HL-60/S4 treated with retinoic acid at 250 ng/mL for 4 days and 3 days (cell line): Measurements from ENCODE around the gene LUZP2.

ENCODE experiments used
- in situ Hi-C: fragments of 300-500 bp; cut with MboI; formaldehyde crosslinking; loops from 2 replicates; pipeline ENCODE4 v1.7.0; 2022; ENCODE audit warnings: low sequenced_read_pairs

Gene LUZP2

DNA sequence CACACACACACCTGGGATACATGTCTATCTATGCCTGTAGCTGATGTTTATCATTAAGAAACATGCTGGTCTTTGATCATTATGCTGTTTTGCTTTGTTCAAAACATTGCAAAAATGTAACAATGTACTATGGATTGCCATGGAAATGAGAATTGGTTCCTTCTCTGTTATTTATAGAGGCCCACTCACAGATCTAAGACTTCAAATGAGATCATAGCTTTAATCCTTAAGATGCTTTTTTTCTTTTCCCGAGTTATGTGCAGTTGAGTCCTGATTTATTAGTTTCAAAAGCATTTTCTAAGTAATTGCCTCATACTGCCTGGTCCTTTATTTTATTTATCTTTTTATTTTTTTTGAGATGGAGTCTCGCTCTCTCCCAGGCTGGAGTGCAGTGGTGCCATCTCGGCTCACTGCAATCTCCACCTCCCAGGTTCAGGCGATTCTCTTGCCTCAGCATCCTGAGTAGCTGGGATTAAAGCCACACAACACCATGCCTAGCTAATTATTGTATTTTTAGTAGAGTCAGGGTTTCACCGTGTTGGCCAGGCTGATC lies 131.4 kb downstream of the LUZP2 start:
- in situ Hi-C loops: no loop called here

DNA sequence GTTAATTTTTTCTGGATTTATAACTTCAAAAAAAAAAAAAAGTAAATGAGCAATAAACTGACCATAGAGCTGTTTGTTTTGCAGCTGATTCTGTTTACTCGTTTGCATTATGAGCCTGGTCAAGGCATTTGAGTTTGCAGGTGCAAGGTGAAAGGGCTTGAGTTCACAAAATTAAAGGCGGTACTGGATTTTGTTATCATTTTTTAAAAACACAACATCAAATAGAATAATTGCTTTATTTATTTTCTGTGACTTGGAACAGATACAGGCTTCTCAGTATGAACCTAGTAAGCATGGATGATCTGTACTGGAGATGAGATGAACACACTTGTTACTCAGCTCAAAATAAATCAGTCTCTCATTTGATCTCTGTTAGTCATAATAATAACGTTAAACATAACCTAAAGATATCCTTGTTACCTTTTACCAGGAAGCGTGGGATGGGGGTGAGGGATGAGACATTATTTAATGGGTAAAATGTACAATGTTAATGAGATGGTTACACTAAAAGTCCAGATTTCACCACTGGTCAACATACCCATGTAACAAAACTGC lies 137.8 kb downstream of the LUZP2 start:
- in situ Hi-C loops: no loop called here

DNA sequence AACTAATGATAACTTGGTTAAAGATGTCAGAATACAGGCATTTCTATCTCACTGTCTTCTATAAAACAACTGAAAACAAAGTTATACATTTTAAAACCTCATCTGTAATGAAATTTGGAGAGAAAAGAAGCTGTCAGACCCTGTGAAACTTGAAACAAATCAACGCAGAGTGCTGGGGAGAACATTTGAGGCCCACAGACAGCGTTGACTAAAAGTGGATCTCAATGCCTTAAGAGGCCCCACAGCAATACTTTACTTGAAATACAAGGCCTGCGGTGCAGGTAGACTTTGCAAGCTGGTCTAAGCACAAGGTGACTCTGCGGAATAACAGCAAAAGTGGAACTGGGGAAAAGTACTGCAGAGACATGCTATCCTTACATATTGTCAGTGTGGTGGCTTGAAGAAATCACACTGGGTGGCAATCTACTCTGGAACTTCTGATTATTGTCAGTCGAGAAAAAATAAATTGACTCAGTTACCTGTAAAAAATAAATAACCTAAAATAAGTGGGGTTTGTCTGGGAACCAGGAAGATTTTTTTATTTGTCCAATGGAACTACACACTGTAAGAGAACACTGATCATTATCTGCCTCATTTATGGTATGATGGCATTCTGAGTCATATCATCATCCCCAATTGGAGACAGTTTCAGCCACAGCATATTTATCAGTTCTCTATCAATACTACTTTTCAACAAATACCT lies 138.9 kb downstream of the LUZP2 start:
- in situ Hi-C loops: no loop called here

DNA sequence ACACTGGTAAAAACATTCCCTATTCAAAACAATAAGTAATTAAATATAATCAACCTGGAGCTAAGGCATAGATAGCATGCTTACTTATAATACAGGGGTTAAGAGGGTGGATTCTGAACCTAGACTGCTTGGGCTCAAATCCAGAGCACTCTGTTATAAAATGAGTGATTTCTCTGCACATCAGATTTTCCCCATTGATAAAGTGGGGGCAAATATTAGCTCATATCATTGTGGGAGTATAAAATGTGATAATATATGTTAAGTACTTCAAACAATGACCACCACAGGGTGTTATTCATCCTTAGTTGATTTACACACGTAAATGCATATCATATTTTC lies 139.4 kb downstream of the LUZP2 start:
- in situ Hi-C loops: no loop called here

GRCh38 chr11:24637520-24637919 lies 140.7 kb downstream of the LUZP2 start:
- in situ Hi-C loops: no loop called here

GRCh38 chr11:24642648-24643047 lies 145.8 kb downstream of the LUZP2 start:
- in situ Hi-C loops: no loop called here

DNA sequence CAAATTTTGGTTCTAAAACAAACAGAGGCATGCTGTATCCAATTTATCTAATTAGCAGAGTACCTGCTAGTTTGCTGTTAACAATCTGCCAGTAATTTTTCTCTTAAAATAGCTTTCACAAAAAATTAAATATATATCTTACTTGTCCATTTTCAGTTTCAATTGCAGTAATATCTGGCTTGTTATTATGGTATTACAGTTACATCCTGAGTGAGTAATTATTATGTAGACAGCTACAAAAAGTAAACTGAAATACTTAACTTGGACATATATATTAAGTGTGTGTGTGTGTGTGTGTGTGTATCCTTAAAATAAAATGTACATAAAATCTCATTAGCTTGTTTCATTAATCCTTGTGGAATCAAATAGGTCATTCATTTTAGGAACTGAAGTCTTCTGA lies 148.7 kb downstream of the LUZP2 start:
- in situ Hi-C loops: no loop called here

DNA sequence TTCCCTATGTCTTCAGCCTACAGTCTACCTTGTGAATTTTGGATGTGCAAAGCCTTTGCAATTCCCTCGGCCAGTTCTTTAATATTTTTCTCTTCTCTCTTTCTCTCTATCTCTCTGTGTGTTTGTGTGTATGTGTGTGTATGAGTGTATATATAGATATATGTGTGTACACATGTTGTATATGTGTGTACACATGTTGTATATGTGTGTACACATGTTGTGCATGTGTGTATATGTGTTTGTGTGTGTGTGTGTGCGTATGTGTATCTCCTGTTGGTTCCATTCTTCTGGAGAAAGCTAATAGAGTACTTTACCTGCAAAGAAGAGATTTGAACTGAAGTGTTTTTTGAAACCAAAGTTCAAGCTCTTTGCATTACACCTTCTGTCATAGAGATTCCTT lies 155.0 kb downstream of the LUZP2 start:
- in situ Hi-C loops: no loop called here

DNA sequence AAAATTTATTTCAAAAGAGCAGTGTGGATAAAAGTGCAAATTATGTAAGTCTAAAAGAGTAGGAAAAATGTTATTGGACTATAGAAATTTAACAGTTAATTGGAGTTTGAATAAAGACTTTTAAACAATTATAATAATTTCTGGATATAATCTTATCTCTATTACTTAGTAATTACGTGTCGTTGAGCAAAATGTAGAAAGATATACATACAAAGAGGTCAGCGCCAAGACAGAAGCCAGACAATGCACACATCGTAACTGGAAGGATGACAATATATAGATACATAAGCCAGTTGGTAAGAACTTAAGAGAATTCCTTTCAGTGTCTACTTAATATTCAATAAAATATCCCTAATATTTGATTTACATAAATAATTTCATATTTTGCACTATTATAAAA lies 157.0 kb downstream of the LUZP2 start:
- in situ Hi-C loops: no loop called here

GRCh38 chr11:24661331-24661730 lies 164.5 kb downstream of the LUZP2 start:
- in situ Hi-C loops: no loop called here

GRCh38 chr11:24664399-24664798 lies 167.5 kb downstream of the LUZP2 start:
- in situ Hi-C loops: no loop called here

- in situ Hi-C loops: no loop called here
These were observed 170.6 kb downstream of the LUZP2 start for GRCh38 chr11:24667353-24667968.

GRCh38 chr11:24678703-24679348 lies 182.0 kb downstream of the LUZP2 start:
- in situ Hi-C loops: no loop called here

DNA sequence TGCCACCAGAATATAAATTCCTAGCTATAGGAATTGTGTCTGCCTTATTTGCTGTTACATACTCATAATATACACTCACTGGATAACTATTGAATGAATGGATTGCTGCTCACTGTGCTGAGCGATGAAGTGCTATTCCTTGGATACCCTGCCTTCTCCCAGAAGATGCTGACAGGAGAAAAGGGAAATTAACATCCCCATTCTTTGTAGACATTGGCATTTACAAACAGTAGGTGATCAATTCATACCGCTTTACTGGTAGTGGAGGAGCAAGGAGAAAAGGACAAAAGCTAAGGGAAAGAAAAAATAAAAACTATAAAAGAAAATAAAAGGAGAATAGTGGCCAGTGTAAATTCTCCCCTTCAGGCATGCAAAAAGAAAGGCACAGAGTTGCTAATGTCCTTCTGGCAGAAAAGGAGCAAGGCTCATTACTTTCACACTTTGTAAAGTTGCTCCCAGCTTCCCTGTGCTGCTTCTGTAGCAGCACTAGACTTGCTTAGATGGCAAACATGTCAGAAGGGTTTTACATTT lies 183.0 kb downstream of the LUZP2 start:
- in situ Hi-C loops: no loop called here

DNA sequence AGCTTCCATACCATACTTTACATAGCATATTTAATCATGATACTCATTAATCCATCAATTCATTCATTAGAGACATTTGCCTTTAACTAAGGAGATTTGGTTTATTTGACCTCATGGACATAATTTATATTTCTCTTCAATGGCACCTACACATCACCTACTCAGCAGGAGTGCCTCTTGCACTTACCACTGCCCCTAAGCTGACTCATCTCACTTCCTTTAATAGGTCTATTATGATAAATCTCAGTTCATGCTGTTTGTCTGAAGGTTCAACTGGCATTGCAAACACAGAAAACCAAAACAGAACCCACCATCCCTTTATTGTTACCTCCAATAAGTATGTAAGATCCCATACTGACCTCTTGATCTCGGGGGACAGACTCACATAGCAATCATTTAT lies 186.7 kb downstream of the LUZP2 start:
- in situ Hi-C loops: no loop called here

DNA sequence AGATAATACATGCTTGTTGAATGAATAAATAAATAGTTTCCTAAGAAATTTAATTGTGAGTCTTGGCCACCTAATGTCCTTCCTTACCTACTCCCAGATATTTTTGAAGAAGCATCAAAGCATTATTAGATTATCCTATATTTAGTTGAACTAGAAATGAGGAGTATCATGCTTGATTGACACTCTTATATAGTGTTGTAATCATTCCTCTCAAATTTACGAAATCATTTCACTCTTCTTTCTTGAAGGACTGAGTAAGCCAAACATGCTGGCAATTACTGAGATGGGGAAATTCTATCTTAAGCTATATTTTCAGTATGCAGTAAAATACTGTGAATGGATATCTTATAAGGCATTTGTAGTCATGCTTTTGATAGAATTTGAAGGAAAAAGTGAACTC lies 189.0 kb downstream of the LUZP2 start:
- in situ Hi-C loops: no loop called here

DNA sequence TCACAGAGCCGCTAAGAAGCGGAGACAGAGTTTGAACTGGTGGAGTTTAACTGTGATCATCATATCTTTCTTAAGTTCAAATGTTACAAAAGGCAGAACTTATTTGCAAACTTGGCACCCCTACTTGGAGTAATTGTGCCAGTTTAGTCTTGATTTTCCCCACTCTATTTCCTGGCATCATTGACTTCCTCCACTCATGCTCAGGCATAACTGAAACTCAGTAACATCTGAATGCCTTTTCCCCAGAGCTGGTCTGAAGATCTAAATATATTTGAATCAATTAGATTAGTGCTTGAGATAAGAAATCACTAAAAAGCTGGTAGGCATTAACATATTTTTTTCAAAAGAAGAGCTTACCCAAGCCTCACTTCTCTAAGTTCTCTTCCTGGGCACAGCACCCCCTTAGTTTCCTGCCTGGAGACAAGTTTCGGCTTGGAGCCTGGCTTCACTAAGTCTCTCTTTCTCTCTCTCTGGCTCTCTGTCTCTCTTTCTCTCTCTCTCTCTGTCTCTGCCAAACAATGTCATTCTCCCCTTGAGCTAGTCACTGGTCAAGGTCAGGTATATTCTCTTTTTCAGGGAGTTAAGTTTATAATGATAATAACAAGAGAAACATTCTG lies 190.8 kb downstream of the LUZP2 start:
- in situ Hi-C loops: no loop called here

DNA sequence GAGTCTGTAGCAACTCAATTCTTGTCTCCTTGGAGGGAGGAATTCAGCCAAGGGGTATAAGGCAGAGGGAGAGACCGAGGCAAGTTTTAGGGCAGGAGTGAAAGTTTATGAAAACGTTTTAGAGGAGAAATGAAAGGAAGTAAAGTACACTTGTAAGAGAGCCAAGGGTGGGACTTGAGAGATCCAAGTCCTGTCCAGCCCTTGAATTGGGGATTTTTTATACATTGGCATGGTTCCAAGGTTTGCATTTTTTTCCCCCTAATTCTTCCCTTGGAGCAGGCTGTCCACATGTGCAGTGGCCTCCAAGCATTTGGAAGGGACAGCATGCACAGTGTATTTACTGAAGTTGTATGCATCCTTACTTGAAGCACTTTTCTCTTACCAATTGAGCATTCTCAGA lies 192.1 kb downstream of the LUZP2 start:
- in situ Hi-C loops: no loop called here

DNA sequence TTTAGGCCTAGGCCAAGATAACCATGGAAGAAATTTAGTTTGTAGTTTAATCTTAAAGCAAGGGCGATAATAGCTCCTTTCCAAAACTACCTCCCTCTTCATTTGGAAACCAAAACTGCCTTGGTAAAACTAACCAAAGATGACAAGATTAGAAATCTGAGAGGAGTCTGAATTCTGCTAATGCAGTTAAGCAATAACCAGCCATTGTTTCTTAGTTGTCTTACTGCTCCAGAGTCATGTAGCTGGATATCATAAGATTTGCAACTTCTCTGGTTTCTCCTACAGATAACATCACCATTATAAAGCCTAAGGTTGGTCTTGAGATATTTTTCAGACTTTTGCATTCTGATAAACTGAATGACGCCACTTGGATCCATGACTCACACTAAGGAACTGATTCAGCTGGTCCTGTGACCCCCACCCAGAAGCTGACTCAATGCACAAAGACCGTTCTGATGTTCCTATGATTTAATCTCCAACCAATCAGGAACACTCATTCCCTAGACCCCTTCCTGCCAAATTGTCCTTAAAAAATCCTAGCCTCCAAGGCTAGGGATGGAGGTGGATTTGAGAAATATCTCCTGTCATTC lies 200.8 kb downstream of the LUZP2 start:
- in situ Hi-C loops: no loop called here

- in situ Hi-C loops: no loop called here
These were observed 207.9 kb downstream of the LUZP2 start for GRCh38 chr11:24704716-24705115.

- in situ Hi-C loops: no loop called here
These were observed 208.6 kb downstream of the LUZP2 start for GRCh38 chr11:24705474-24705873.
